HG03520 (cell line): ENCODE measurements around the gene KBTBD12.
"Not testable (repeated sequence)": the region's sequence is repeated elsewhere in the genome, so short reads cannot be mapped to it uniquely, and the experiment has no call there.

Experiments
- ATAC-seq: cut with Tn5 transposase; IDR thresholded peaks from one replicate; pipeline ENCODE4 v1.9.1; 2021; ENCODE audit warnings: mild to moderate bottlenecking, moderate library complexity; ENCODE audit not compliant: unreplicated experiment

The KBTBD12 gene

DNA sequence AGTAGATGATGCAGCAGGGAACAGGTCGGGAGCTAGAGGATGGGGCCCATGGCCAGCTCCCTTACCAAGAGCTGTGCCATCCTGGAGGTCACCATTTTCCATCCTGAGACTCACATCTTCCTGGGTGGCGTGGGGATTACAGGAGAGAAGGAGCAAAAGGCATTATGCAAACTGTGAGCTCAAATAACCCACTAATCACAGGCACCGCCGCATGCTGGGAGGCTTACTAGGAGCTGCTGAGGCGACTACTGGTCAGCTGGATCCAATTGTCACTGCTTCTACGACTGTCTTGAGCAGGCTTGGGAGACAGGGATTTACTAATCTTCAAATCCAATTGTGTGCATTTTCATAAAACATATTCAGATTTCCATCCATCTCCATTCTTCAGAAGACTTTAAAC, 12.5 kb upstream of the KBTBD12 start:
- ATAC-seq: no peak

DNA sequence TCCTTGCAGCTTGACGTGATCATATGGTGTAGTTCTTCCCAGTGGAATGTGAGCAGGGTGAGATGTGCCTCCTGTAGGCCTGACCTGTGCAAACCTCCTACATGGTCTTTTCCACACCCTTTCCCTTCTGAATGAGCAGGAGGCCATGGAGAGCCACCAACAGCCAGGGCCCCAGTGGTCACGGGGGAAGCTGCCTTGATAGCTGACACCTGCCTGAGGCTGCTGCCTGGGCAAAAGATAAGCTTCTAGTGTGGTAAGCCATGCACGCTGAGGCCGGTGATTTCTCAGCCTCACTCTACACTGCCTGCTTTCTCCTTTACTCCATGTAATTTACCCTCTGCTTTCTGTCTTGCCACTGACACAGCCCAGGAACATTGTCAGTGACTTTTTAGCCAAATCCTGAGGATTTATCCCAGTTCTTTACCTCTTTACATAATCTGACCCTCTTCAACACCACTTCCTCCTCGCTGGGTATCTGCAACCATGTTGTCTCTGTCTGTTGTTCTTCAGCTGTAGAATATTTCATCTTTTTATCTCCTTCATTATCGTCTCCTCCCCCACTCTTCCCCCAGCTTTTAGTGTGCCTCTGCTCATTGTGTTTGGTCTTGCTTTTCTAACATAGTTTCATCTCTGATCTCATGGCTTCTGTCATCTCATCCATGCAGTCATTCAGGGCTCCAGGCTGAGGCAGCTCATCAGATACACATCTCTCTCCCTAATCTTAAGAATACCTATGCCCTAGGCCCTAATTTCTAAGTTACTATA, 11.2 kb upstream of the KBTBD12 start:
- no peak for ATAC-seq

DNA sequence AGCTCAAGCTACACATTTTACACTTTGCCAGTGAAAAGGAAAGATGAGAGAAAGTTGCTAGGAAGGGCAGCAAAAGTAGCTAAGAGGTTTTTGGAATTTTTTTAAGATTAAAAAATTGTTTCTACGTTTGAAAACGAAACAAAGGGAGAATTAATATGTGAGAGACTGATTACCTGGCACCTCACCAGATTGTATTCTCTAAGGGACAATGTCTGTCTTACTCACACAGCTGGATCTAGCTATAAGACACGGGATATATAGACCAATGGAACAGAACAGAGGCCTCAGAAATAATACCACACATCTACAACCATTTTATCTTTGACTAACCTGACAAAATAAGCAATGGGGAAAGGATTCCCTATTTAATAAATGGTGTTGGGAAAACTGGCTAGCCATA, 9.5 kb upstream of the KBTBD12 start:
- ATAC-seq: no peak

DNA sequence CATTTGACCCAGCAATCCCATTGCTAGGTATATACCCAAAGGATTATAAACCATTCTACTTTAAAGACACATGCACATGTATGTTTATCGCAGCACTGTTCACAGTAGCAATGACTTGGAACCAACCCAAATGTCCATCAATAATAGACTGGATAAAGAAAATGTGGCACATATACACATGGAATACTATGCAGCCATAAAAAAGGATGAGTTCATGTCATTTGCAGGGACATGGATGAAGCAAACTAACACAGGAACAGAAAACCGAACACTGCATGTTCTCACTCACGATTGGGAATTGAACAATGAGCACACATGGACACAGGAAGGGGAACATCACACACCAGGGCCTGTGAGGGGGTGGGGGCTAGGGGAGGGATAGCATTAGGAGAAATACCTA, 8.4 kb upstream of the KBTBD12 start:
- not testable (repeated sequence) for ATAC-seq

DNA sequence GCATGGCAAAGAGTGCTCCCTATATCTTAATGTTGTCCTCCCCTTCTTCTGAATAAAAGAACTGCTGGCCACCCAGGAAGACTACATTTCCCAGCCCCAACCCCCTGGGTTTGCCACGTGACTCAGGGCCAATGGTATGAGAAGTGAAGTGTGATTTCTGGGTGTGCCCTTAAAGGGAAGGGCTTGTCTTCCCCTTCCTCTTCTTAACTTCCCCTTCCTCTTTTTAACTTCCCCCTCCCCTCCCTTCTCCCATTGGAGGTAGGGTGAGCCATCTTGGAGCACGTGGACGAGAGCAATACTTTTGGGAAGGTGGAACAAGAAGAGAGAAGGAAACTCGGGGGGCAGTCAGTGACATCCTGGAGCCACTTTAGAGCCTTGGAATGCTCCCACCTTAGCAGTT, 6.8 kb upstream of the KBTBD12 start:
- no peak for ATAC-seq

DNA sequence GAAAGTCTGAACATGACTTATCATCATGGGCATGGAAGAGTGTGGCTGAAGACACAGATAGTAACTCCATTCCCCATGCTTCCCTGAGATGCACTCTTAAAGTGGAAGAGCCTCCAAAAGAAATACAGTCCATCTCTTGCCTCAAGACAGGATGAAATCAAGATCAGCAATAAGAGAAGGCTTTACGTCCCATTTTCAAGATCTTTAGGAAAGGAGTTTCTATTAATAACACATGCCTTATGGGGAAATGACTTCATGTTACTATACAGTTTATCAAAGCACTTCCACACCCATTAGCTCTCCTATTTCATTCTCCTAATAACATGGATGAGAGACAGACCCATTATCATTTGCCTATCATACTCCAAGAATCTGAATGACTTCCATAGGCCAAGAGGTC, 6.1 kb upstream of the KBTBD12 start:
- no peak for ATAC-seq

DNA sequence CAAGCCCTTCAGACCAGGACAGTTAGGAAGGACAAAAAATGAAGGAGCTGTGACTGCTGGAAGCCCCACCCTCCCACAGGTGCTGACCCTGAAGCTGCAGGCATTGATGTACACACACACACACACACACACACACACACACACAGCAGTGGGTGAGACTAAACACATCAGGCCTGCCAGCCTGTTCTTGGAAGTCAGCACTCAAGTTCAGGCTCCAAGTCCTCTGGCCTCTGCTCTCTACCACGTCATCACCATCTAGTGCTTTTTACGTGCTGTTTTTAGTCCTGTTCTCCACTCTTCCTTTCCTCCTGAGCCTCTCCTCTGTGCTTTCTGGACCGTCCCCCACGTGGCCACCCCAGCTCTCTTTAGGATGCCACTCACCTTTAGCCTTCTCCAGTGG, 5.4 kb upstream of the KBTBD12 start:
- no peak for ATAC-seq

DNA sequence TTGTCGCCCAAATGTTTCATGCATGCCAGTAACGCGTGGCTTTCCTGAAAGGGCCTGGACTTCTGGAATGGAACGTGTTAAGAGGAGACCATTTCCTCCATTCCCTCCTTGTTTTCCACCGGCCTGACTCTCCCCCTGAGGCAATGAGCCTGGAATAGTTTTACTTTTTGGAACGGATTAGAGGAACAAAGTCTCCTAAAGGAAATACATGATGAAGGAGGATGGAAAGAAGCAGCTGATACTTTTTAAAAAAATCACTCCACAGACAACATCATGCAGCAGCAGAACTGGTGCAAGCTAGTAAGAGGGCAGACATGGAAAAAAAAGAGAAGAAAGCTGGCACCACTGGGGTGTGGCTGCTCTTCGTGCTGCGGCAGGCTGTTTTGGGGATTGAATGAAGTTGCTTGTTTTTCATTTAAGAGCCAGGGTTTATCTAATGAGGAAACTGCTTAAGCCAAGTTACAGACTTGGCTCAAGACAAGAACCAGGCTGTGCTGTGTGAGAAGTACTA, 3.6 kb upstream of the KBTBD12 start:
- no peak for ATAC-seq

DNA sequence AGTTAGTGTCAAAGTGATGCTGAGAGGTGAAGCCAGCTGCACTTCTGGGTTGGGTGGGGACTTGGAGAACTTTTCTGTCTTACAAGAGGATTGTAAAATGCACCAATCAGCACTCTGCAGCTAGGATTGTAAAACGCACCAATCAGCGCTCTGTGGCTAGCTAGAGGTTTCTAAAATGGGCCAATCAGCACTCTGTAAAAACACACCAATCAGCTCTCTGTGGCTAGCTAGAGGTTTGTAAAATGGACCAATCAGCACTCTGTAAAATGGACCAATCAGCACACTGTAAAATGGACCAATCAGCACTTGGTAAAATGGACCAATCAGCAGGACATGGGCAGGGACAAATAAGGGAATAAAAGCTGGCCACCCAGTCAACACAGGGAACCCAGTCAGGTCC, 1.2 kb upstream of the KBTBD12 start:
- not testable (repeated sequence) for ATAC-seq

DNA sequence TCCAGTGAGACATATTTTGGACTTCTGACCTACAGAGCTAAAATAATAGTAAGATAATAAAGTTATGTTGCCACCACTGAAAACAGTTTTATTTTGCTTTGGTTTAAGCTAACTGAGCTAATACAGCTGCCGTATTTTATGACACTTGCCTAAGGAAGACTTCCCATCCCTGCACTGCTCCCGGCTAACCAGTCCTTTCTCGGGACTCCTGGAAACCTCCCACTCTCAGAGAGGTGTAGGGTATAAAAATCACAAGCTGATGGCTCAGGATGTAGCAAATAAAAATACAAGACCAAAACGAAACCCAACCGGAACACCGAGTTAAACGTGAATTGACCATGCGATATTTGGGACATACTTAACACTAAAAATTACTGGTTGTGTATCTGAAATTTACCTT, 448 bp upstream of the KBTBD12 start:
- no peak for ATAC-seq

DNA sequence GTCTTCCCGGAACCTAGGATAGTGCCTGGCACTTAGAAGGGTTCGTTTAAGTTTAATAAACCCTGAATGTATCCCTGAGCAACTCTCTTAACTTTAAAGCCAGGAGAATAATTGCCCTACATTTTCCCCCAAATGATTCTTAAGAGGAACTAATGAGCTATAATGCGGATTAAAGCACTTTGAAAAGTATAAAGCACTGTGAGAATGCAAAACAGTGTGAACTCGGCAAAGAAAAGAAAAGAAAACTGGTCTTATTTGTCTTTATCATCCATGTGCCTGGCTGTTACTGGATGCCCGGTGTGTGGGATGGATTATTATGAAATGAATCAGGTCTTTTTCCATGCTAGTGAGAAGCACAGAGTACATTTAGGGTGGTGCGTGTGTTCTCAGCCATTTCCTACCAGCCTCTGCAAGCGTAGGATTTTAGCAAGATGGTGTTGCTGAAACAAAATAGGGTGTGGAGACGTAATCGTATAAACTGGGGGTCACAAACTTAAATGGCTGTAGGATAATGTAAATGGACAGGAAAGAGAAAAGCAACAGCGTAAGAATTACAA, 983 bp downstream of the KBTBD12 start:
- no peak for ATAC-seq

DNA sequence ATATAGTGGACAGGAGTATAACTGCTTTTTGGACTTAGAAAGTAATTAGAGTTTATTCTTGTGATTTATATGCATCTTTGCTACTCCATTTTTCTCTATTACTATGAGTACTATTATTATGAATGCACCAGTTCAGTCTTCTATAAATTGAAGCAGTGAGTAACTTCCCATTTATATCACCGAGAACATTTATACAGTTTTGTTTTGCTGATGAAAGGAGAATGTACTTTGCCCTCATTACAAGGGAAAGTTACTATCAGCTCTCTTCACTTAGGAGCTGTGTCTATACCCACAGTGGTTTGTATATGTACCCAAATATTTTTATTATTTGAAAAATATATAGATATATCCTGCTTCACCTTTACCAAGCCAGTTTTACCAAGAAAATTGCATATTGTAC, 5.7 kb downstream of the KBTBD12 start:
- no peak for ATAC-seq

DNA sequence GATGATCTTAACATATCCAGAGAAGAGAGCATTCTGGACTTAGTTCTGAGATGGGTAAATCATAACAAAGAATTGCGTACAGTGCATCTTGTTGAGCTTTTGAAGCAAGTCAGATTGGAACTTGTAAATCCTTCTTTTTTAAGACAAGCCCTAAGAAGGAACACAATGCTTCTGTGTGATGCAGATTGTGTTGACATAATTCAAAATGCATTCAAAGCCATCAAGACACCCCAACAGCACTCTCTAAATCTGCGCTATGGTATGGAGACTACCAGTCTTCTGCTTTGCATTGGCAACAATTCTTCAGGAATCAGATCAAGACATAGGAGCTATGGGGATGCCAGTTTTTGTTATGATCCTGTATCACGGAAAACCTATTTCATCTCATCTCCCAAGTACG, 8.6 kb downstream of the KBTBD12 start:
- ATAC-seq: no peak

DNA sequence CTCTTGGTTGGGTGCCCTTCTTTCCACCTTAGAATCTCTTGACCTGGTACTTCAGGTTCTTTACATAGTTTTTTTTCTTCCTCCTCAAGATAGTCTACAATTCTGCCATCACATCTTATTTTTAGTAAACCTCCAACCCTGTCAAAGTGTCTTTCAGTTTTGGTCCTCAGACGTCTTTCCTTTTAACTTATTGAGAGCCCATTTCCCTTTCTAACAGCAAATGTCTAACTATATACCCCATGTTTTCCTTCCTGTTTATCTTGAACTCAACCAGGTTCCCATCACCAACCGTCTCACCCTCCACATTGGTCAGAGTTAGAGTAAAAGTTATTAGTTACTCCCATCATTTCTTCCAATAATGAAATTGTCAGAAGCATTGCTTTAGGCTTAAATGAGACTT, 10.4 kb downstream of the KBTBD12 start:
- no peak for ATAC-seq

DNA sequence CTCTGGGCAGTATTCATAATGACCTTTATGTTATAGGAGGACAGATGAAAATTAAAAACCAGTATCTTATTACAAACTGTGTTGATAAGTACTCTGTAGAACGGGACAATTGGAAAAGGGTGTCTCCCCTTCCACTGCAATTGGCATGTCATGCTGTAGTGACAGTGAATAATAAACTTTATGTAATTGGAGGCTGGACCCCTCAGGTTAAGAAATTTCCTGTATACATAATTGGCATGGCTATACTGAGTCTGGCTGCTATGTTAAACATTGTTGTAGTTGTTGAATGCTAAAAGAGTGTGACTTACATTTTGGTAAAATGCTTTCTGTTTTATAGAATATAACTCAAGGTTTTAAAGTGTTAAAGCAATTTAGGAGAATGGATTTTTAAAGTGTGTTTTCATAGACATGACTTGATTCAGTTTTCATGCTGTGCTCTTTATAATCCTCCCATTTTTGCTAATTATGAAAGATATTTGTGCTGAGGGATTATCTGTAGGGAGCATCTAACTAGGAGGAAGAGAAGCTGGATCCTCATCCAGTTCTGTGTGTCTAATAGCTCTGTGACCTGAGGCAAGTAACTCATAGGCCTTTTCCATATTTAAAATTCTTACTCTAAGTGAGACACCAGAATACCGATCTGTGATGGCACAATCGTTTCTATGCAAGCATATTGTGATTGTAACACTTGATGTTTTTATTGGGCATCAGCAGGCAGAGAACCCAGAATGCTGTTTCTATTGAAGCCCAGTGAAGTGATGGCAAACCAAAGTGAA, 13.0 kb downstream of the KBTBD12 start:
- ATAC-seq: no peak

DNA sequence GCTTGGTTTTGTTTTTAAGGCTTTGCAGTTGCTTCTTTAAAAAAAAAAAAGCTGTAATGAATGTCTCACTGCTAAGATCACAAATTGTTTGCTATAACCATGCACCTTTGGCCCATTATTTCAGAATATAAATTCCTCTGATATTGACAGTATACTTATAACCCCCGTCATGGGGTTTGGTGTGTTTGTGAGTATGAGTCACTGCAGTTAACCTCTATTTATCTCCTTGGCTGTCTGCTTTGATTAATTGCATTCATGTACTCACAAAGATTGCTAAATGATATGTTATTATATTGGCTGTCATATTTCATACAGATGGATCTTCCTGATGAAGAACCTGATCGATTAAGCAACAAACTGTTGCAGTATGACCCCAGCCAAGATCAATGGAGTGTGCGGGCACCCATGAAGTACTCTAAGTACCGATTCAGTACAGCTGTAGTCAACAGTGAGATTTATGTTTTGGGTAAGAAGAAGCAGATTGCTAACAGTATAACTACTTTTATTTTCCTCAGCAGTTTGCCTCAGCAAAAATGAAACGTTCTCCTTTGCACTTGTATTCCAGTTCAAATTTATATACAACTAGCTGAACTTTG, 14.9 kb downstream of the KBTBD12 start:
- ATAC-seq: no peak

DNA sequence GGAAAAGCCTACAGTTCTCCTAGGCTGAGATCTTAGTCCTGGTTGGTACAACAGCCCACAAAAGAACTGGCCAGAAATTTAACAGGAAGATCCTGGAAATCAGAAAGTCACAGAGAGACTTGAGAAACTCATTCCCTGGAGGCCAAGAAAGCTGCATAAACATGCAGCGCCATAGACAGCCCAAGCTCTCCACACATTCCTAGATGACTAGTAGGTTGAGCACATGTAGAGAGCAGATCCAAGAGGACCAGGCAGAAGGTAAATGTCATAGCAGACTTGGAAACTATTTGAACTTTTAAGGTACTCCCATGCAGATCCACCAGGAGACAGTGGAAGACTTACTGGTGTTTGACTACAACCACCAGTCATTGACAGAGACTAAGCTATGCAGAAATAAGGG, 18.4 kb downstream of the KBTBD12 start:
- no peak for ATAC-seq

DNA sequence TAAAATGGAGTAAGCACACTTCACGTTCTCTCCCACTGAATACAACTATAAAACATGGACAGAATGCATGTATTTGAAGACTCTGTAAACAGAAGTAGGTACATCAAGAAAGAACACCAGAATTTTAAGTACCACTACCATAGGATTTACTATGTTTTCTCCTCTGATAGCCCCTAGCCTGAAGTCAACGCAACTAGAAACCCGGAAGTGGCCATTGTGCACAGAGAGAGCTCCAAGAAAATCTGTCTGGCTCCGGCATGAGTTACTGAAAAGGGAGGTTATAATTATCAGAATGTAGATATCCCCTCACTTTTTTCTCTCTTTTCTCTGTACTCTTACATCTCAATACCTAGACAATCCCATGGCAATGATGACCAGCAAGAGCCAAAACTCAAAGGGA, 23.8 kb downstream of the KBTBD12 start:
- no peak for ATAC-seq

DNA sequence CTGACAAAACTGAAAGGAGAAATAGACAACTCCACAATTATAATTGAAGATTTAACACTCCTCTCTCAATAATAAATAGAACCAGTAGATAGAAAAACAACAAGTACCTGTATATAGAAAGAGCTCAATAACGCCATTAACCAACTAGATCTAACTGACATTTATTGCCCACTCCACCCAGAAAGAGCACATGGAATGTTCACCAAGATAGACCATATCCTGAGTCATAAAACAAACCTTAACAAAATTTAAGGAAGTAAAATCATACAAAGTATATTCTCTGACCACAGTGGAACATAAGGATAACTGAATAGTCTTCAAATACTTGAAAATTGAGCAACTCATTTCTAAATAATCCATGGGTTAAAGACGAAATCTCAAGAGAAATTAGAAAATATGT, 25.1 kb downstream of the KBTBD12 start:
- no peak for ATAC-seq

DNA sequence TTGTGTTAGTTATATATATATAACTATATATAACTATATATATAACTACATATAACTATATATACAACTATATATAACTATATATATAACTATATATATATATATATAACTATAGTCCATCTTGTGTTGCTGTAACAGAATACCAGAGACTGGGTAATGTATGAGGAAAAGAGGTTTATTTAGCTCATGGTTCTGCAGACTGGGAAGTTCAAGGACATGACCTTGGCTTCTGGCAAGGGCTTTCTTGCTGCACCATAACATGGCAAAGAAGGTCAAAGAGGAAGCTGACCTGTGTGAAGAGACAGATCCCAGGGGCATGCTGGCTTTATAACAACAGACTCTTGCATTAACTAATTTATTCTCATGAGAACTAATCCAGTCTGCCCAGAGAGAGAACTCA, 27.6 kb downstream of the KBTBD12 start:
- no peak for ATAC-seq

DNA sequence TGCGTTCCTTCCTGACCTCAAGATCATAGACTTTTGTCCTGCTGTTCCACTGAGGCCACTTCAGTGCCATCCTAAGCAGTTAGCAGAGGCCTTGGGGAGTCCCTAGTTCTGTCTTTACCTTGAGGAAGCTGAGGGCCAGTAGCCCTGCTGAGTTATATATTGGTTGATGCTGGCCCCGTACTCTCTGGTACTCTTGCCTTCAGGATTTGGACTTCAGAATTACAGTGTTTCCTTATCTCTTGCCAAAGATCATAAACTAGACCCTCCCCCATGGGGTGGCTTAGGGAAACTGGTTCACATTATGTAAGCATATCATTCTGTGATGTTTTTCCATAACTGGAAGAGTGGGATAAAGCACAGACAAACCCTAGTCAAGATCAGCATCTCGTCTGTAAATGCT, 33.2 kb downstream of the KBTBD12 start:
- ATAC-seq: no peak
